ENCODE data around the gene ARR3. TPM values are rescaled to one million over a fixed set of nuclear protein-coding genes. Genes with fewer than 3 reads are reported as not detected.

The ARR3 gene
- polyA plus RNA-seq, result 0.39 TPM in 1 of 2 replicates, not detected in the other

GRCh38 chrX:70268034-70268433, at the start of gene ARR3:
Gene ARR3 (plus strand): TSS chrX:70268334. CDS start chrX:70269386, 1,052 bp downstream.

GRCh38 chrX:70234355-70234754, 33.8 kb upstream of the ARR3 start, which contains the start of gene AWAT1:
Gene AWAT1 (plus strand): TSS chrX:70234655. CDS start chrX:70234696, 41 bp downstream.

GRCh38 chrX:70260104-70260503, 8.0 kb upstream of the ARR3 start, which contains the start of gene P2RY4:
Gene P2RY4 (minus strand): TSS chrX:70260204. CDS start chrX:70259624, 580 bp downstream.

GRCh38 chrX:70281951-70282350, 13.8 kb downstream of the ARR3 start, which contains the start of gene RAB41:
Gene RAB41 (plus strand): TSS chrX:70282172. CDS start chrX:70282218, 46 bp downstream.

GRCh38 chrX:70289793-70290770, 21.9 kb downstream of the ARR3 start, which contains the start of the genes KIF4A and PDZD11:
Gene KIF4A (plus strand): TSS chrX:70290104. CDS start chrX:70290459, 355 bp downstream.
Gene PDZD11 (minus strand): TSS chrX:70289927. CDS start chrX:70289341, 586 bp downstream.

Other genes with a start within 250 kb of the ARR3 start
- not detected in 2 replicates for gene AWAT2, start 218.4 kb upstream of the ARR3 start, polyA plus RNA-seq
- not detected in 2 replicates for gene OTUD6A, start 205.9 kb upstream of the ARR3 start, polyA plus RNA-seq
- 95.5 and 108 TPM in 2 replicates for gene IGBP1, start 134.9 kb upstream of the ARR3 start, polyA plus RNA-seq
- not detected in 2 replicates for gene DGAT2L6, start 90.9 kb upstream of the ARR3 start, polyA plus RNA-seq
- gene AWAT1, start 33.7 kb upstream of the ARR3 start, polyA plus RNA-seq, result not detected in 2 replicates
- not detected in 2 replicates for gene P2RY4, start 8.1 kb upstream of the ARR3 start, polyA plus RNA-seq
- 0.69 TPM in 1 of 2 replicates, not detected in the other for gene RAB41, start 13.8 kb downstream of the ARR3 start, polyA plus RNA-seq
- gene PDZD11, start 21.6 kb downstream of the ARR3 start, polyA plus RNA-seq, result 351 and 377 TPM in 2 replicates
- 0.07 TPM in 1 of 2 replicates, not detected in the other for gene KIF4A, start 21.8 kb downstream of the ARR3 start, polyA plus RNA-seq
- gene GDPD2, start 155.0 kb downstream of the ARR3 start, polyA plus RNA-seq, result 1.0 TPM in 1 of 2 replicates, not detected in the other
- gene DLG3, start 176.5 kb downstream of the ARR3 start, polyA plus RNA-seq, result 5.3 and 8.9 TPM in 2 replicates